H1 (cell line): ENCODE measurements around the gene MEGF9. TPM values are rescaled to one million over a fixed set of nuclear protein-coding genes. Genes with fewer than 3 reads are reported as not detected.

Source experiments
- BACH1 ChIP-seq: IDR thresholded peaks from 2 replicates; pipeline ENCODE4 v1.6.1; 2012; ENCODE audit warnings: low read length, improper control_type of control experiment
- CBX5 ChIP-seq: fragments of 300-800, 300-1000 bp; sonication (generic); IDR thresholded peaks from 2 replicates; pipeline ENCODE4 v1.7.1; 2016; ENCODE audit warnings: antibody characterized with exemption, low read length, low read depth
- CHD2 ChIP-seq: IDR thresholded peaks from 2 replicates; pipeline ENCODE4 v1.6.1; 2012; ENCODE audit warnings: low read length, improper control_type of control experiment
- JUN ChIP-seq: IDR thresholded peaks from 2 replicates; pipeline ENCODE4 v1.6.1; 2011; ENCODE audit warnings: low read depth, mild to moderate bottlenecking, improper control_type of control experiment, low read length
- polyA plus RNA-seq, 7 experiments: library from polyadenylated mRNA; depleted of rRNA in 3 of 7; stranded (reverse) in 5 of 7; unstranded in 2 of 7; fragments of >200 nt in 5 of 7; fragments of 200-250 nt in 2 of 7; gene quantifications; 1 replicate in 5 of 7; 2 replicates in 1 of 7; 4 replicates in 1 of 7; pipeline versions ENCODE4 v1.2.1 to v1.2.3, GENCODE V29; 2011 to 2013; ENCODE audit warnings: missing spikeins in 2 of 7, mixed read lengths in 2 of 7
- total RNA-seq: library from RNA; stranded (reverse); fragmentation: NEBNext Ultra II Directional; extraction: Animal tissue kit (Norgen Biotek cat#: 25700); gene quantifications from 2 replicates; pipeline ENCODE4 v1.2.1, GENCODE V29; 2021
- TF ChIP-seq, protein P1 (sequence below), 3 experiments: IDR thresholded peaks; 1 replicate in 2 of 3; 2 replicates in 1 of 3; pipeline versions ENCODE4 v1.5.1 to v1.6.1; 2011; ENCODE audit warnings: low read length in 3 of 3, mild to moderate bottlenecking in 3 of 3, inconsistent platforms in 2 of 3, low read depth in 1 of 3, moderate library complexity in 1 of 3; ENCODE audit not compliant: insufficient read depth in 1 of 3; ENCODE audit errors: control extremely low read depth in 1 of 3

Gene MEGF9
- total and polyA plus RNA-seq, 2 of the 8 experiments (the other 6 are each of a cell fraction or from before 2014, with no cell fraction given): 0.45 to 1.8 TPM

DNA sequence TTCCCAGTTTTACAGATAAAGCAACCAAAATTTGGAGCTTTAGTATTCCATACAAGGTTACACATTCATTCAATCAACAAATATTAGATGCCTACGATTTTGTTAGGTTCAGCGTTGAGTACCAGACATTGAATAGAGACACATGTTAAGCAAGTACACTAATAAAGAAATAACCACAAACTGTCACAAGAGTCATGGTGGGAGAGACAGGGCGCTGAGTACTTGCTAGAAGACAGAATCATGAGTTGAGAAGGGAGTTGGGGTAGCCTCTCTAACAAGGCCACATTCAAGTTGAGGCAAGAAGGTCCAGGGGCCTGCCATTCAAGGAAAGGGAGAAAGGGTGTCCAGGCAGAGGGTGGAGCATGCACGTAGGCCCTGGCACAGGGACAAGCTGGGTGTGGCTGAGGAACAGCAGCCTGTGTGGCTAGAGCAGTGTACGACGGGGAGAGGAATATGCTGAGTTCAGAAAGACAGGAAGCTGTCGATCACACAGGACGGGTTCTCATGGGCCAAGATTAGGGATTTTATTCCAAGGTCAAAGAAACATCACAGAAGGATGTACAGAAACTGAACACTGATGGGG is 151.3 kb downstream of the MEGF9 start (continued):
- TF ChIP-seq, protein P1, sequence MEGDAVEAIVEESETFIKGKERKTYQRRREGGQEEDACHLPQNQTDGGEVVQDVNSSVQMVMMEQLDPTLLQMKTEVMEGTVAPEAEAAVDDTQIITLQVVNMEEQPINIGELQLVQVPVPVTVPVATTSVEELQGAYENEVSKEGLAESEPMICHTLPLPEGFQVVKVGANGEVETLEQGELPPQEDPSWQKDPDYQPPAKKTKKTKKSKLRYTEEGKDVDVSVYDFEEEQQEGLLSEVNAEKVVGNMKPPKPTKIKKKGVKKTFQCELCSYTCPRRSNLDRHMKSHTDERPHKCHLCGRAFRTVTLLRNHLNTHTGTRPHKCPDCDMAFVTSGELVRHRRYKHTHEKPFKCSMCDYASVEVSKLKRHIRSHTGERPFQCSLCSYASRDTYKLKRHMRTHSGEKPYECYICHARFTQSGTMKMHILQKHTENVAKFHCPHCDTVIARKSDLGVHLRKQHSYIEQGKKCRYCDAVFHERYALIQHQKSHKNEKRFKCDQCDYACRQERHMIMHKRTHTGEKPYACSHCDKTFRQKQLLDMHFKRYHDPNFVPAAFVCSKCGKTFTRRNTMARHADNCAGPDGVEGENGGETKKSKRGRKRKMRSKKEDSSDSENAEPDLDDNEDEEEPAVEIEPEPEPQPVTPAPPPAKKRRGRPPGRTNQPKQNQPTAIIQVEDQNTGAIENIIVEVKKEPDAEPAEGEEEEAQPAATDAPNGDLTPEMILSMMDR (IDR thresholded peaks at IDR 0.05; ENCODE audit: control extremely low read depth in 1 of 3, insufficient read depth in 1 of 3, low read depth in 1 of 3, low read length in 3 of 3): no peak
- TF ChIP-seq CBX5: no peak
- TF ChIP-seq JUN: no peak
- TF ChIP-seq CHD2: no peak
- no peak for TF ChIP-seq BACH1
- TF ChIP-seq, all 59 proteins: peak for 0
